ACHN (cell line): Measurements from ENCODE around the gene UGT1A9.

ENCODE experiments used
- DNase-seq: peaks from one replicate; pipeline ENCODE4 v3.0.0-alpha.2; 2015
- in situ Hi-C: cut with HindIII; loops from 2 replicates; pipeline ENCODE4 v1.10.0; 2017; ENCODE audit warnings: low sequenced_read_pairs, low pct_ligation_motif_present, low pct_unique_long_range_greater_than_20kb

Gene UGT1A9

DNA sequence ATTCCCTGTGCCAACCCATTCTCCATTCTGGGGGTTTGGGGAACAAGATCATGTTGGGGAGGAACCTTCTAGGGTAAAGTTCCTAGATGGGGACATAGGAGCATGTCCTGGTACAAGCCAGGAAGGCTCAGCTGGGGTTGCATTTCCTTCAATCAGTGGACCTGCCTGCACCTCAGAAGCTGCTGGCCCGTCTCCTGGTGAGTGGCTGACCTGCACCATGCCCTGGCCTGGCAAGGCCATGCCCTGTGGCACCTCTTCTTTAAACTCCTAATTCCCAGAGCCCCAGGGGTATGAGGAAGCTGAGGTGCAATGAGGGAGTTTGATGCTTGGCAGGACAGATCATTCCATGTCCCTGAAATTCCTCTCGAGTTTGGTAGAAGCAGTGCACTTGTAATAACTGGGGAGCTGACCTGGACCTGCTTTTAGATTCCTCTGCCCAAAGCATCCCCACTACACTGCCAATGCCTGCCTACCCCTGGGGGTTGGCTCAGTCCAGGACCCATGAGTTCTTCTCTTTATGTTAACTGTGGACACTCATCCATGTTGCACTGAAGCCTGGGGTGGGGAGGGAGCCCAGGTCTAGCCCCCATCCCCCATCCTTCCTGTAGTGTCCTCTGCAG lies 131.7 kb downstream of the UGT1A9 start:
- no peak for DNase-seq
- in situ Hi-C loops, result no loop called here

DNA sequence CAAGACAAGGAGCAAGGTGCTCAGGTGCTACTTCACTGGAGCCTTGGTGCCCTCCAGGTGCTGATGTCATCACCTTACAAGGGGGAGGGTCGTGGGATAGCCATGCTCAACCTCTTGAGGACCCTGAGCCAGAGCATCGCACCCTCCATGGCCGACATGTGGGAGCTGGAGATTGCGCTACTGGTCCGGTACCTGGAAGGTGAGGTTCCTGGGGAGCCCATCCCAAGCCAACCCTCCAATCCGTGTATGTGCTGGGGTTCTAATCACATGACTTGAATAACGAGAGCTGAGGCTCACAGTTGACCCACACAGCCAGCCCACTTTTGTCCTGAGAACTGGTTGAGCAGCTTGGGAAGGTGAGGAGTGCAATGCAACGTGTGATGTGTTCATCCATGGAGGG lies 132.3 kb downstream of the UGT1A9 start:
- no peak for DNase-seq
- in situ Hi-C loops, result no loop called here

DNA sequence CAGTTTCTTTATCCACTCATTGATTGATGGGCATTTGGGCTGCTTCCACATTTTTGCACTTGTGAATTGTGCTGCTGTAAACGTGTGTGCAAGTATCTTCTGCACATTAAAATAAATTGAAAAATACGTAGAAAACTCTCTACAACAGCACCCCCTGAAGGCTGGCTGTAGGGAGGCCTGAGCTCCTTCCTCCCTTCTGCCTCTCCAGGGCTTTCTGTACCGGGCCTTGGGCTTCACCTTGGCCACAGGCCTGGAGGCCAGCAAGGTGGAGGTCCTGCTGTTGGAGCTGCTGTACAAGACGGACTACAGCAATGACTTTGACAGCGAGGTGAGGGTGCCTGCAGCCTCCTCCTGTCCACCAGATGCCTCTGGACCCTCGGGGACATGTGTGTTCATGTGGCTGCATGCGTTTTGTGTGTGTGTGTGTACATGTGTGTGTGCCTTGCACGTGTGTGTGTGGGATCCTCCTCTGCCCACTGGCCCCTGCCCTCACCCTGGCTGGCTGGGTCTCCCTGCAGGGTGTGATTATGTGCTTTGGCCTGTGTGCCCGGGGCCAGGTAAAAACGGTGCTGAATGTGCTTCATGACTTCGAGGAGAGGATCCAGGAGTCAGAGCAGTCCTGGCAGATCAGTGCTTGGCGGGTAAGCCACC lies 135.6 kb downstream of the UGT1A9 start:
- no peak for DNase-seq
- in situ Hi-C loops, result no loop called here

DNA sequence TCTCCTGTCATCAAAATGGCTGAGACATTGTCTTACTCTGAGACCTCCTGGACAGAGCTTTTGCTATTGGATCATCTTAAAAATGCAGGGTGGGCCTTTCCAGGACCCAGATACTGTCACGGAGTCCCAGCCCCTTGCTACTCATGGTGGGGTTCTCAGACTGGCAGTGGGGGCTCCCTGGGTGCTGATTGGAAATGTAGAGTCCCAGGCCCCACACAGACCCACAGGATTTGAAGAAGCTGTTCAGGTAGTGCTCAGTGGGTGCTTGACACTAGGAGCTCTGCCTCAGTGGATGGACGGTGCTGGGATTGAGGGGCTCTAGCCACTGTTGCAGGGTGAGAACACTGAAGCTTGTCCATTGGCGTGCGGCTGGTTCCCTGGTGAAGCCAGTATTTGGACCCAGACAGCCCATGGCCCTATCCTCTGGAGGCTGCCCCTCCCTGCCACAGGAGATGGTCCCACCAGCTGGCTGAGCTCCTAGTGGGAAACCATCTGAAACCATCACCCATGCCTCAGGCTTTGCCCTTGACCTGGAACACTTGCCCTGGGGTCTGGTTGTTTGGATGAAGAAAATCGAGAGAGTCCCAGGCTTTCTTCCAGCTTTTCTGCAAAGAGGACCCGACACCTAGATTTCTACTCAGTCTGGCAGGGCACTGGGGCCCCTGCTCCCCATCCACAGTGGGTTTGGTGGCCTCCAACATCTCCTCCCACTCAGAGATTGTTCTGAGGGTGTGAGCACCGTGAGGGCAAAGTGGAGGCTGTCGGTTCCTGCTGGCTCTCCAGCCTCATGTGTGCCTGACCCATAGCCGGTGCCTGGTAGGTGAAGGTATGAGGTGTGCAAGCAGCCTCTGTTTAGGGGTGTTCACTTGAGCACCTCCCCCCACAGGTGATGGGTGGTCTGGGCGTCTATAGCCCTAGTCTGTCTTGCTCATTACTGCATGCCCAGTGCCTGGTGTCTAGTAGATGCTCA lies 136.6 kb downstream of the UGT1A9 start:
- no peak for DNase-seq
- in situ Hi-C loops, result no loop called here

DNA sequence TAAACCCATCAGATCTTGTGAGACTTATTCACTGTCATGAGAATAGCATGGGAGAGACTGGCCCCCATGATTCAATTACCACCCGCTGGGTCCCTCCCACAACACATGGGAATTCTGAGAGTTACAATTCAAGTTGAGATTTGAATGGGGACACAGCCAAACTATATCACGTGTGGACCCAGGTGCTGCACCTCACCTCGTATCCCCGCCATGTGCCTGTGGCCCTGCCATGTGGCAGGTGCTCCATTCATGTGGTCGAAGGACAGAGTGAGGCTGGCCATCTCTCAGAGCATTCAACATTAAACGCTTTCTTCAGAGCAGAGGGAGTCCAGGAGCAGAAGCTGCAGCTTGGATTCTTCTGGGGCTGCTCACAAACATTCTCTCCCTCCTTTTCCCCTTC lies 138.7 kb downstream of the UGT1A9 start:
- in situ Hi-C loops, result no loop called here
- DNase-seq, result no peak

DNA sequence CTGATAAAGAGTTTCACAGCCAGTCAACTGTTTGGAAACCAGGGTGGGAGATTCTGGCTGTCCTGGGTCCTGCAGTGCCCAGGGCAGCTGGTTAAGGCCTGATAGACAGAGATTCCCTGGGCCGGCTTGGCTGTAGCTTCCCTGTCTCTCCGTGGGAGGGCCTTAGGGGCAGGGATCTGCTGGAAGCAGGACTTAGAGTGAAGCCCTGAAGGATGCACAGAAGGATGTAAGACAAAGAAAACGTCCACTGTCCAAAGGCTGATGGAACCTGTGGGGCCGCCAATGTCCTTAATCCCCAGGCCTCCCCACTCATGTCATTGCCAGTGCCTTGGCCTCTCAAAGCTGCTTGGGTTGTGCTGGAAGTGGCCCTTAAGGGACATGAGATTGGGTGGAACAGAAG lies 139.4 kb downstream of the UGT1A9 start:
- in situ Hi-C loops, result no loop called here
- no peak for DNase-seq

DNA sequence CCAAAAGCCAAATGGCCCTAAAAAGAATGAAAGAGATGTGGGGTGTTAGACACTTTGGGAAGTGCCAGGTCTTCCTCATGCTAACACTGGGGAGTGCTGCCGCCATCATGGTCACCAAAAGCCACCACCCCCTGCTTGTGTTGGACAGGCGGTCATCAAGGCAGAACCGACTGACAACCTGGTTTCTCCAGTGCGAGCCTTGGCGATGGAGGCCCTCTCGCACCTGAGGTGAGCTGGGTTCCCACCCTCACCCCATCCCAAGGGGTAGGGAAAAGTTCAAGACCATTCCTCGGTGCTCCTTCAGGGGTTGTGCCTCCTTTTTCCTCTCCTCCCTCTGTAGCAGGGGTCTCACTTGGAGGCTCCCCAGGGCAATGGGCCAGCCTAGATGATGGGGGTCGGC lies 140.0 kb downstream of the UGT1A9 start:
- in situ Hi-C loops, result no loop called here

DNA sequence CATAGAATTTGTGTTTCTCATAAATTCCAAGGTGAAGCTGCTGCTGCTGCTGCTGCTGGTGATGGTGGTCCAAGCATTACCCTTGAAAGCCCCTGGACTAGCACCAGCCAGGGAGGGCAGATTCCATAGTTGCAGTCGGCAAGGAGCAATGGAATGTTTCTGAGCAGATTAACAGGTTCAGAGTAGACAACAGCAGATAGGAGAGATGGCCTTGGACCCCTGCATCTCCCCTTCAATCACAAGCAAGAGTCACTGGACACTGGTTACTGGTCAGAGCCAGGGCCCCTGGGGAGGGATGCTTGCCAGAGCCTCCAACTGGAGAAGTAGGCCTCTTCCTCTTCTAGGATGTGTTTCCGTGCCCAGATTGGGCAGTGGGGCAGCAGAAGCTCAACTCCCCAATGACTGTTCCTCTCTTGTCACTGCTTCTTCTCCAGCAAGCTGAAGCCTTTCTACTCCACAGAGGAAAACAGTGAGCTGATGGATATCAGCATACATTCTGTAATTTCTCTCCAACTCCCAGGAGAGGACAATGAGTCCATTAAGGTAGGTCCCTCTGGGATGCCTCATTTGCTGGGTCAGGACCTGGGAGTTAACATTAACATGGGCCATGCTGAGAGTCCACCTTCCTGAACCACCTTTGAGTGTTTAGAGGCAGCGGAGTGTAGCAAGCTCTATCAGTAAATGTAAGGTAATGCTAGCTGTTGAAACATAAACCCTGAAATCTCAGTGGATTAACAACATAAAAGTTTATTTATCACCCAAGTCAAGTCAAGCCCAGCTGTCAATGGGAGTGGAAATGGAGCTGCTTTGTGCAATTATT lies 141.7 kb downstream of the UGT1A9 start:
- DNase-seq, result no peak
- in situ Hi-C loops, result no loop called here

More for the DNA sequence above, 140.0 kb downstream of the UGT1A9 start:
- no peak for DNase-seq

DNA sequence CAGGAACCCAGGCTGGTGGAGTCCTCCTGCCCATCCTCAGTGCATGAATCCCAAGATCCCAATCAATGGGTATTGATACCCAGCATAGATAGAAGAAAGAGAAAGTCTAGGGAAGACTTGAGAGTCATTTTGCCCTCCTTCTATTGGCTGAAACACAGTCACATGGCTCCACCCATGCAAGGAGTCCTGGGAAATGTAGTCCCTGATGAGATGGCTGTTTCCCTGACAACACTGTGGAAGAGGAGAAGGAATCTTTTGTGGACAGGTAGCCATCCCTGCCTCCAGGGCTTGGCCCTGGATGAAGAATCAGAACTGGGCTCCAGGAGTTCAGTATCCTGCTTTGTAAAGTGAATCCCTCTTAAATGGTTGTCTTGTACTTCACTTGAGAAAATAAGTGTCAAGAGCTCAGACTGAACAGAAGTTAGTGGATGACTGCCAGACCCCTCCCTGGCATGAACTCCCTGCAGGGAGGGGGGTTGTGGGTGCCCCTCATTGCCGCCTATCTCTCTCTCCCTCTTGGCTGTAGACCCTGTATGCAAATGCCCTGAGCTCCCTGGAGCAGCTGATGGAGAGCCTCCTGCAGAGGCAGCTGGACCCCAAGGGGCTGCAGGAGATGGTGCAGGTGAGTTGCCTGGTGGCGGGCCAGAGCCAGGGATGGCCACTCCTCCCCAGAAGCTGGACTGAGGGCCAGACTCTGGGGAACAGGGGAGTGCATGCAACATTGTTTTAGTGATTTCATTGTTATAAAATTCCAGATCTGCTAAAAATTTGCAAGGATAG lies 142.5 kb downstream of the UGT1A9 start:
- DNase-seq, result no peak
- in situ Hi-C loops, result no loop called here

DNA sequence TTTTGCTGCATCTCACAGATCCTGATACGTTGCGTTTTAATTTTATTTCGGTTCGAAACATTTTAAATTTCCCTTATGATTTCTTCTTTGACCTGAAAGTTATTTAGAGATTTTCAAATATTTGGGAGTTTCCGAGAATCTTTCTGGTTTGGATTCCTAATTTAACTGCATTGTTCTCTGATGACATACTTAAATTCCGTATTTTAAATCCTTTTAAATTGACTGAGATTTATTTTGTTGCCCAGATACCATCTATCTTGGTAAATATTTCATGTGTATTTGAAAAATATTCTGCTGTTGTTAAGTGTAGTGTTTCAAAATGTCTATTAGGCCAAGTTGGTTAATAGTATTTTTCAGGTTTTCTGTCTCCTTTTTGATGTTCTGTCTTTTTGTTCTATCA lies 144.2 kb downstream of the UGT1A9 start:
- in situ Hi-C loops, result no loop called here
- no peak for DNase-seq

DNA sequence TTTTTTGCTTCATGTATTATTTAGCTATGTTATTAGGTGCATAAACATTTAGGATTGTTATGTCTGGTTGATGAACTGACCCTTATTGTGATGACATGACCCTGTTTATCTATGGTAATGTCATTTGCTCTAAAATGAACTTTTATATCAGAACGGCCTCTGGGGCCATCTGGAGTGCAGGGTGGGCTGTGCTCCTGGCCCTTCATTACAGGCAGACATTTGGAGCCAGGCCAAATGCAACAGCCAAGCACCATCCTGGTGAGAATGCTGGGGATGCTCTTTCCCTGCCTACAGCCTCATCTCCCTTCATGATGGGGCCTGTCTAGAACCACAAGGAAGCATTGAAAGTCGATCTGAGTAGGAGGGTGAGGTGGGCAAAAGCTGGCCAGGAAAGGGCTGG lies 144.6 kb downstream of the UGT1A9 start:
- in situ Hi-C loops, result no loop called here

DNA sequence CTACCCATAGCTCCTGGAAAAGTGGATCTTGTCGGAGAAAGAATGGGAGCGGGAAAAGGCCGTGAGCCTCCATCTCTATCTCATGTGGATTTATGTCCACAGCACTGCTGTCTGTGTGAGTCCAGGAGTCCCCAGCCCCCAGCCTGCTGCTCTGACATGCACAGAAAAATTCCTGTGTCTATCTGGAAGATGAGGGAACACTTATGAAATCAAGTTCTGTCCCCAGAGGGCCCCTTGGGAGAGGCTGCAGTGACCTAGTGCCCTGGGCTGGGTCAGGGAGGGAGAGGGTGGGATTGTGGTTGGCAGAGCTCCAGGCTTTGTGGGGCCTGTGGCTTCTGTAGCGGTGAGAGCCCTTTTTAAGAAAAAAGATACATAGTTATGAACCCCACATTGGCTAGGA lies 145.1 kb downstream of the UGT1A9 start:
- in situ Hi-C loops, result no loop called here
- DNase-seq, result no peak

More for the DNA sequence above, 144.6 kb downstream of the UGT1A9 start:
- DNase-seq, result no peak

DNA sequence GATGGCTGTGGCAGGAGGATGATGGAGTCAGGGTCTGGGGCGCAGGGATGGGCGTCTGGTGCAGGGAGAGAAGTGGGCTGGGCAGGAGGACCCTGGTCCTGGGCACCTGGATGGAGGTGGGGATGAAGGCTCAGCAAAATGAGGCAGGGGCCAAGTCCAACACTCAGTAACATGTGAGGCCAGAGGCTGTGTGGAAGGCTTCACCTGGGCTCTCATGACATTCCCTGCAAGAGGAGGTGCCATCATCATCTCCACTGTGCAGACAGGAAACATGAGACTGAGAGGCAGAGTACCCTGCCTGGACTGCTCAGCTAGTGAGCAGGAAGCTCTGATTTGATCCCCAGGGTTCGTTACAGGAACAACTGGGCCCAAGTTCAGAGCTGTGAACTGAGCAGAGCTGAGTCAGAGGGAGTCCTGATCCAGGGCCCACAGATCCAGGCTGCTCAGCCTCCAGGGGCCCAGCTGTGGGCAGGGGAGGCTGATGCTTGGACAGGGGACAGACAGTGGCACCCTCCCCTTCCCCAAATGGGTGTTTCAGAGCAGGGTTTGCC lies 145.7 kb downstream of the UGT1A9 start:
- in situ Hi-C loops, result no loop called here

DNA sequence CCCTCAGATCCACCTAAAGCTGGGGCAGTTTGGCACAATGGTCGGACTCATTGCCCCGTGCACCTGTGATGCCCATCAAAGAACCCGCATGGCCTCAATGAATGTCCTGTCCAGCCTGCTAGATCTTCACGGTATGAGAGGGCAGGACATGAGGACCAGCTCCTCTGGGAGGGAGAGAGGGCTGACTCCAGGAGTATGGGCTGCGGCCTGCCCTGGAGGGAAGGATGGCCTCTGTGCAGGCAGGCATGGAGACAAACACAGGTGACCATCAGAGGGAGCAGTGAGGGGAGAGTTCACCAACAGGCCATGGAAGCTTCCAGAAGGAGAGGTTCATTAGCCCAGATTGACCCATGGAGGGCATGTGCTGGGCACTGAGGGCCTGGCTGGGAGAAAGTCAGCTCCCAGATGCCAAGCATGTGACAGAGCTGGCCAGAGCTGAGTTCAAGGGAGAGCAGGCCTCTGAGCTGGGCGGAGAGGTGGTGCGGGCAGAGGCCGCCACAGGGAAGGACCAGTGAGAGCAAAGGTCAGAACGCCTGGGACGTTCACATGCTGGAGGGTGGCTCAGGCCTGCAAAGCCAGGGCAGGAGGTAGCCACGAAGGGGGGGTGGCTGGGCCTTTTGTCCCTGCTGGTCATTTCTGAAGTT lies 146.4 kb downstream of the UGT1A9 start:
- no peak for DNase-seq
- in situ Hi-C loops, result no loop called here

More for the DNA sequence above, 145.7 kb downstream of the UGT1A9 start:
- no peak for DNase-seq

DNA sequence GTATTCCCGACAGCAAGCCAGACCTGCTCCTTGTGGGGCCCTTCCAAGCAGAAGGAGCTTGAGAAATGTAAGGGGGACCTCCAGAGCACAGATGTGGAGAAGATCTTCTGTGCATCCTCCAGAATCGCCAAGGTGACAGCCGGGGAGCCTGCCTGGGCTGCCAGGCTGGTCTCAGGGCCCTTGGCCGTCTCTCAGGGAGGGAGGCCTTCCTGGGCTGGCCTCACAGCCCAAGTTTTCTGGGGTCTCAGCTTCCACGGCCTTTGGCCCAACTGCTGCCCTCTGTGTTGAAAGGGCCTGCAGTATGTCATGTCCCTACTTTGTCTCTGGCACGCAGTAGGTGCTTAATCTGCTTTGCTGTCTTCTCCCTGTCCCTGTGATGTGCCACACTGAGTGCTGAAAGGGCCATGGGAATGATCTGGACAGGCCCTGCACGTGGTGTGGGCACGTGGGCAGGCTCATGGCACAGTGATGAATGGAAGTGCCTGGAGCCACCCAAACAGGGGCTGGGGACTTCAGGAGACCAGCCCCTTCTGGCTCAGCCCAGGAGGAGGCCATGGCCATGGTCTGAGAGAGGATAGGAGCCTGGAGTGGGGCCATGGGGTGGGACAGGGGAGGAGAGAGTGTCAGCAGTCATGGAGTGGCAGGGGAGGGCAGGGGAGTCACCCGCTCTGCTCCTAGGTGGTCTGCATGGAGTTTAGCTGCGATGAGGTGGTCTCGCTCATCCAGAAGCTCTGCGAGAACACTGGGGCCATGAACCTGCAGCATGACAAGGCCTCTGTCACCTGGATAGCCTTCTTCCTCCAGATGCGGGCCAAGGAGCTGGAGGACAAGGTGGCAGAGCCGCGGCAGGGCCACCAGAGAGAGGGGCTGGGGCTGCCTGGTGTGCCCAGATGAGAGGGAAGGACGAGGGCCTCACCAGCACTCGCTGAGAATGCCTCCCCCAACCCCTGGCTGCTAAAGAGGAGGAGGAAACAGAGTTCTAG lies 147.2 kb downstream of the UGT1A9 start:
- in situ Hi-C loops, result no loop called here
- DNase-seq, result no peak
